ENCODE results near the gene PTPRN2. TPM values are rescaled to one million over a fixed set of nuclear protein-coding genes. Genes with fewer than 3 reads are reported as not detected.
A peak's percentile ranks its signal among the peaks of the same experiment; 100 is the strongest.

PTPRN2 gene
- total RNA-seq, 1 donor from 2014 or later: 11.4 TPM

- DNase-seq (ENCODE audit: low spot score, unreplicated experiment): no peak
- Mint-ChIP-seq H3K27ac (no peak overlapping the region), H3K4me1 (ENCODE audit: low read depth) (peaks cover 8% of the 10 kb centered on the region), H3K36me3 (ENCODE audit: insufficient read depth) (no peaks in the 10 kb centered on the region), H3K9me3 (ENCODE audit: low read depth) (peaks cover 8% of the 10 kb centered on the region), H3K27me3 (peaks cover 5% of the 10 kb centered on the region), H3K4me3 (ENCODE audit: low read depth) (no peak overlapping the region)
- TF ChIP-seq CTCF (IDR thresholded peaks at IDR 0.05; ENCODE audit: unreplicated experiment): no peak
These were observed 260.6 kb downstream of the PTPRN2 start for GRCh38 chr7:158327012-158327411.

- no peaks in the 10 kb centered on the region for H3K9me3 Mint-ChIP-seq (ENCODE audit: low read depth)
- H3K4me1 Mint-ChIP-seq (ENCODE audit: low read depth): peaks cover 8% of the 10 kb centered on the region
- peak overlapping the region; percentile 23 for H3K27ac Mint-ChIP-seq
- DNase-seq (ENCODE audit: low spot score, unreplicated experiment): peak; percentile 74
- peak; percentile 80 for TF ChIP-seq CTCF (IDR thresholded peaks at IDR 0.05; ENCODE audit: unreplicated experiment)
- no peaks in the 10 kb centered on the region for H3K36me3 Mint-ChIP-seq (ENCODE audit: insufficient read depth)
- no peak overlapping the region for H3K4me3 Mint-ChIP-seq (ENCODE audit: low read depth)
- H3K27me3 Mint-ChIP-seq: peaks cover 13% of the 10 kb centered on the region
These were observed 261.9 kb downstream of the PTPRN2 start for GRCh38 chr7:158325530-158326381.

GRCh38 chr7:158324397-158325360, 262.9 kb downstream of the PTPRN2 start:
- Mint-ChIP-seq H3K4me3 (ENCODE audit: low read depth) (no peak overlapping the region), H3K27ac (no peak overlapping the region), H3K9me3 (ENCODE audit: low read depth) (no peaks in the 10 kb centered on the region), H3K36me3 (ENCODE audit: insufficient read depth) (no peaks in the 10 kb centered on the region), H3K27me3 (peaks cover 13% of the 10 kb centered on the region), H3K4me1 (ENCODE audit: low read depth) (peaks cover 8% of the 10 kb centered on the region)
- DNase-seq (ENCODE audit: low spot score, unreplicated experiment): no peak
- TF ChIP-seq CTCF (IDR thresholded peaks at IDR 0.05; ENCODE audit: unreplicated experiment): no peak

- H3K27me3 Mint-ChIP-seq: peaks cover 13% of the 10 kb centered on the region
- H3K9me3 Mint-ChIP-seq (ENCODE audit: low read depth): no peaks in the 10 kb centered on the region
- no peaks in the 10 kb centered on the region for H3K36me3 Mint-ChIP-seq (ENCODE audit: insufficient read depth)
- no peak overlapping the region for H3K4me3 Mint-ChIP-seq (ENCODE audit: low read depth)
- peaks cover 8% of the 10 kb centered on the region for H3K4me1 Mint-ChIP-seq (ENCODE audit: low read depth)
- DNase-seq (ENCODE audit: low spot score, unreplicated experiment): no peak
- no peak overlapping the region for H3K27ac Mint-ChIP-seq
- no peak for TF ChIP-seq CTCF (IDR thresholded peaks at IDR 0.05; ENCODE audit: unreplicated experiment)
These were observed 263.8 kb downstream of the PTPRN2 start for GRCh38 chr7:158323741-158324396.
